ENCODE data around the gene IL16. TPM values are rescaled to one million over a fixed set of nuclear protein-coding genes. Genes with fewer than 3 reads are reported as not detected.

IL16 gene
- total RNA-seq, 1 experiment from 2014 or later, result not detected

DNA sequence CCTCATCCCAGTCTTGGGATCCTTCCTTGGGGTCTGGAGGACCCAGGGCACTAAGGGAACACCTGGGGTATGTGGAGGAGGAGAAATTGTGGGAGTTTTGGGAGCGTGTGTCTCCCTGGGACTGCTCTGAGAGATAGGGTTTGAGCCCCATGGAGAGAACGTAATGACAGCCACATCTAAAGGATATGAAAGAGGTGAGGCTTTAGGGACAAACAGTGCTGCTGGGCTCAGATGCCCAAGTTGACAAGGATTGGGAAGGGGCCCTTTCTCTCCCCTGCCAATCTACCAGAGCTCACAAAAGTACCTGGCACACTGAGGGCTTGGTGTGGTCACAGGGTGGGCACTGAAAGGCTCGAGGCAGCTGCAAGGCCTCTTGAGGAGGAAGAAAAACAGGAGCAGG, 140.6 kb downstream of the IL16 start:
- no TSS peak for BruUV-seq (replicated peaks)
- Mint-ChIP-seq H3K27ac (ENCODE audit: unreplicated experiment) (no peak overlapping the region), H3K4me1 (ENCODE audit: low read depth, unreplicated experiment) (no peaks in the 10 kb centered on the region), H3K4me3 (ENCODE audit: low read depth, unreplicated experiment) (no peak overlapping the region), H3K27me3 (ENCODE audit: unreplicated experiment) (peaks cover 52% of the 10 kb centered on the region), H3K9me3 (ENCODE audit: low read depth, unreplicated experiment) (no peaks in the 10 kb centered on the region), H3K36me3 (ENCODE audit: insufficient read depth, unreplicated experiment) (no peaks in the 10 kb centered on the region)
- TF ChIP-seq, protein P1, sequence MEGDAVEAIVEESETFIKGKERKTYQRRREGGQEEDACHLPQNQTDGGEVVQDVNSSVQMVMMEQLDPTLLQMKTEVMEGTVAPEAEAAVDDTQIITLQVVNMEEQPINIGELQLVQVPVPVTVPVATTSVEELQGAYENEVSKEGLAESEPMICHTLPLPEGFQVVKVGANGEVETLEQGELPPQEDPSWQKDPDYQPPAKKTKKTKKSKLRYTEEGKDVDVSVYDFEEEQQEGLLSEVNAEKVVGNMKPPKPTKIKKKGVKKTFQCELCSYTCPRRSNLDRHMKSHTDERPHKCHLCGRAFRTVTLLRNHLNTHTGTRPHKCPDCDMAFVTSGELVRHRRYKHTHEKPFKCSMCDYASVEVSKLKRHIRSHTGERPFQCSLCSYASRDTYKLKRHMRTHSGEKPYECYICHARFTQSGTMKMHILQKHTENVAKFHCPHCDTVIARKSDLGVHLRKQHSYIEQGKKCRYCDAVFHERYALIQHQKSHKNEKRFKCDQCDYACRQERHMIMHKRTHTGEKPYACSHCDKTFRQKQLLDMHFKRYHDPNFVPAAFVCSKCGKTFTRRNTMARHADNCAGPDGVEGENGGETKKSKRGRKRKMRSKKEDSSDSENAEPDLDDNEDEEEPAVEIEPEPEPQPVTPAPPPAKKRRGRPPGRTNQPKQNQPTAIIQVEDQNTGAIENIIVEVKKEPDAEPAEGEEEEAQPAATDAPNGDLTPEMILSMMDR (IDR thresholded peaks at IDR 0.05; ENCODE audit: unreplicated experiment), result no peak
- CTCF ChIA-PET, result interaction anchor here (0.6 to 0.9 kb wide), 2 partner anchors 62 to 145 kb away, joined by 3 read pairs; no protein-coding TSS in a partner anchor
- intact Hi-C loops (cut with micrococcal nuclease; ENCODE audit: unreplicated experiment), result no loop called here
- no peak for DNase-seq

- H3K27ac Mint-ChIP-seq (ENCODE audit: unreplicated experiment), result no peak overlapping the region
Measured at GRCh38 chr15:81337713-81338157, 141.1 kb downstream of the IL16 start.

GRCh38 chr15:81338170-81339007, 141.7 kb downstream of the IL16 start:
- TF ChIP-seq, protein P1 (IDR thresholded peaks at IDR 0.05; ENCODE audit: unreplicated experiment), result no peak
- H3K4me1 Mint-ChIP-seq (ENCODE audit: low read depth, unreplicated experiment), result no peaks in the 10 kb centered on the region
- intact Hi-C loops (cut with micrococcal nuclease; ENCODE audit: unreplicated experiment), result no loop called here
- no peak for DNase-seq
- H3K36me3 Mint-ChIP-seq (ENCODE audit: insufficient read depth, unreplicated experiment), result no peaks in the 10 kb centered on the region
- BruUV-seq (replicated peaks), result no TSS peak
- peaks cover 49% of the 10 kb centered on the region for H3K27me3 Mint-ChIP-seq (ENCODE audit: unreplicated experiment)
- no peak overlapping the region for H3K4me3 Mint-ChIP-seq (ENCODE audit: low read depth, unreplicated experiment)
- no peak overlapping the region for H3K27ac Mint-ChIP-seq (ENCODE audit: unreplicated experiment)
- CTCF ChIA-PET, result no interaction called here
- no peaks in the 10 kb centered on the region for H3K9me3 Mint-ChIP-seq (ENCODE audit: low read depth, unreplicated experiment)

More at GRCh38 chr15:81337713-81338157, 141.1 kb downstream of the IL16 start:
- no peak for DNase-seq
- H3K36me3 Mint-ChIP-seq (ENCODE audit: insufficient read depth, unreplicated experiment), result no peaks in the 10 kb centered on the region
- CTCF ChIA-PET, result interaction anchor here (0.9 kb wide), 1 partner anchor 145 kb away, joined by 3 read pairs; no protein-coding TSS in a partner anchor
- H3K4me1 Mint-ChIP-seq (ENCODE audit: low read depth, unreplicated experiment), result no peaks in the 10 kb centered on the region
- no peak overlapping the region for H3K4me3 Mint-ChIP-seq (ENCODE audit: low read depth, unreplicated experiment)
- no TSS peak for BruUV-seq (replicated peaks)
- no peaks in the 10 kb centered on the region for H3K9me3 Mint-ChIP-seq (ENCODE audit: low read depth, unreplicated experiment)
- peaks cover 47% of the 10 kb centered on the region for H3K27me3 Mint-ChIP-seq (ENCODE audit: unreplicated experiment)
- intact Hi-C loops (cut with micrococcal nuclease; ENCODE audit: unreplicated experiment), result no loop called here
- TF ChIP-seq, protein P1 (IDR thresholded peaks at IDR 0.05; ENCODE audit: unreplicated experiment), result no peak

DNA sequence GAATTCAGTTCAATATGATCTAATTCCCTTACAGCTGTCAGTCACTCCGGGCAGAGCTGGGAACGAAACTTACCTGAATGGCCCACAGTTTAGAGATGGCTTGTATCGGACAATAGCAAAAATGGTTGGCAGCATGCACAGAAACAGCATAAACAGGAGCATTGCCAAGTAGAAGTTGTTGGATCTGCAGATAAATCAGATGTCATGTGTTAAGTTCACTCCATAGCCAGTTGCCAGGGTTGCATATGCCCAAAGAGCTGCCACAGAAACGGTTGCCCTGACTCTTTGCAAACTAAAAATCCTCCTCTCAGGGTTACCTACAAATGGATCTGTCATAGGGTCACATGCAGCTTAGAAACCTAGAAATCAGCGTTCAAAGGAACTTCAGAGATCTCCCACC, 142.6 kb downstream of the IL16 start:
- TF ChIP-seq, protein P1 (IDR thresholded peaks at IDR 0.05; ENCODE audit: unreplicated experiment), result no peak
- Mint-ChIP-seq H3K4me3 (ENCODE audit: low read depth, unreplicated experiment) (no peak overlapping the region), H3K27ac (ENCODE audit: unreplicated experiment) (no peak overlapping the region), H3K4me1 (ENCODE audit: low read depth, unreplicated experiment) (no peaks in the 10 kb centered on the region), H3K27me3 (ENCODE audit: unreplicated experiment) (peaks cover 58% of the 10 kb centered on the region), H3K9me3 (ENCODE audit: low read depth, unreplicated experiment) (peaks cover 4% of the 10 kb centered on the region), H3K36me3 (ENCODE audit: insufficient read depth, unreplicated experiment) (no peaks in the 10 kb centered on the region)
- intact Hi-C loops (cut with micrococcal nuclease; ENCODE audit: unreplicated experiment), result no loop called here
- BruUV-seq (replicated peaks), result no TSS peak
- CTCF ChIA-PET, result no interaction called here
- DNase-seq, result no peak
